ENCODE data around the gene HOXA9. TPM values are rescaled to one million over a fixed set of nuclear protein-coding genes. Genes with fewer than 3 reads are reported as not detected.

HOXA9 gene
- total RNA-seq = not detected

- Mint-ChIP-seq H3K27ac (no peak within 1 kb of the TSS), H3K9me3 (no peaks in the 10 kb centered on the region), H3K36me3 (ENCODE audit: low read depth) (no peaks in the 10 kb centered on the region), H3K27me3 (peaks cover 78% of the 10 kb centered on the region), H3K4me3 (peak within 1 kb of the TSS; percentile 38), H3K4me1 (ENCODE audit: low read depth) (peaks cover 28% of the 10 kb centered on the region)
- no peak for ATAC-seq
- CTCF ChIA-PET = interaction anchor here (1.0 to 1.9 kb wide), 7 partner anchors 8 to 483 kb away, joined by 3 to 5 read pairs (median 4); no protein-coding TSS in a partner anchor
- intact Hi-C loops (cut with micrococcal nuclease) = loop anchor here (5.0 kb wide), 1 partner anchor 37 kb away; the partner anchor contains the start of gene HOXA13
- TF ChIP-seq, protein P1, sequence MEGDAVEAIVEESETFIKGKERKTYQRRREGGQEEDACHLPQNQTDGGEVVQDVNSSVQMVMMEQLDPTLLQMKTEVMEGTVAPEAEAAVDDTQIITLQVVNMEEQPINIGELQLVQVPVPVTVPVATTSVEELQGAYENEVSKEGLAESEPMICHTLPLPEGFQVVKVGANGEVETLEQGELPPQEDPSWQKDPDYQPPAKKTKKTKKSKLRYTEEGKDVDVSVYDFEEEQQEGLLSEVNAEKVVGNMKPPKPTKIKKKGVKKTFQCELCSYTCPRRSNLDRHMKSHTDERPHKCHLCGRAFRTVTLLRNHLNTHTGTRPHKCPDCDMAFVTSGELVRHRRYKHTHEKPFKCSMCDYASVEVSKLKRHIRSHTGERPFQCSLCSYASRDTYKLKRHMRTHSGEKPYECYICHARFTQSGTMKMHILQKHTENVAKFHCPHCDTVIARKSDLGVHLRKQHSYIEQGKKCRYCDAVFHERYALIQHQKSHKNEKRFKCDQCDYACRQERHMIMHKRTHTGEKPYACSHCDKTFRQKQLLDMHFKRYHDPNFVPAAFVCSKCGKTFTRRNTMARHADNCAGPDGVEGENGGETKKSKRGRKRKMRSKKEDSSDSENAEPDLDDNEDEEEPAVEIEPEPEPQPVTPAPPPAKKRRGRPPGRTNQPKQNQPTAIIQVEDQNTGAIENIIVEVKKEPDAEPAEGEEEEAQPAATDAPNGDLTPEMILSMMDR (IDR thresholded peaks at IDR 0.05) = no peak
- DNase-seq = no peak
- POLR2A ChIA-PET = interaction anchor here (1.2 kb wide), 2 partner anchors 10 to 13 kb away, joined by 4 read pairs; partner anchors contain the start of gene HOXA3
These were observed at the start of gene HOXA9 for GRCh38 chr7:27165089-27165995. Gene HOXA9 (minus strand): TSS chr7:27165537. CDS start chr7:27165457, 80 bp downstream.

GRCh38 chr7:27214239-27214950, 49.1 kb upstream of the HOXA9 start:
- no peaks in the 10 kb centered on the region for H3K36me3 Mint-ChIP-seq (ENCODE audit: low read depth)
- TF ChIP-seq, protein P1 (IDR thresholded peaks at IDR 0.05) = no peak
- H3K27ac Mint-ChIP-seq = no peak overlapping the region
- no peak for ATAC-seq
- peaks cover 70% of the 10 kb centered on the region for H3K27me3 Mint-ChIP-seq
- H3K4me1 Mint-ChIP-seq (ENCODE audit: low read depth) = peaks cover 8% of the 10 kb centered on the region
- no peak overlapping the region for H3K4me3 Mint-ChIP-seq
- intact Hi-C loops (cut with micrococcal nuclease) = no loop called here
- ChIA-PET POLR2A (no interaction called here), CTCF (no interaction called here)
- H3K9me3 Mint-ChIP-seq = no peaks in the 10 kb centered on the region
- DNase-seq = no peak

DNA sequence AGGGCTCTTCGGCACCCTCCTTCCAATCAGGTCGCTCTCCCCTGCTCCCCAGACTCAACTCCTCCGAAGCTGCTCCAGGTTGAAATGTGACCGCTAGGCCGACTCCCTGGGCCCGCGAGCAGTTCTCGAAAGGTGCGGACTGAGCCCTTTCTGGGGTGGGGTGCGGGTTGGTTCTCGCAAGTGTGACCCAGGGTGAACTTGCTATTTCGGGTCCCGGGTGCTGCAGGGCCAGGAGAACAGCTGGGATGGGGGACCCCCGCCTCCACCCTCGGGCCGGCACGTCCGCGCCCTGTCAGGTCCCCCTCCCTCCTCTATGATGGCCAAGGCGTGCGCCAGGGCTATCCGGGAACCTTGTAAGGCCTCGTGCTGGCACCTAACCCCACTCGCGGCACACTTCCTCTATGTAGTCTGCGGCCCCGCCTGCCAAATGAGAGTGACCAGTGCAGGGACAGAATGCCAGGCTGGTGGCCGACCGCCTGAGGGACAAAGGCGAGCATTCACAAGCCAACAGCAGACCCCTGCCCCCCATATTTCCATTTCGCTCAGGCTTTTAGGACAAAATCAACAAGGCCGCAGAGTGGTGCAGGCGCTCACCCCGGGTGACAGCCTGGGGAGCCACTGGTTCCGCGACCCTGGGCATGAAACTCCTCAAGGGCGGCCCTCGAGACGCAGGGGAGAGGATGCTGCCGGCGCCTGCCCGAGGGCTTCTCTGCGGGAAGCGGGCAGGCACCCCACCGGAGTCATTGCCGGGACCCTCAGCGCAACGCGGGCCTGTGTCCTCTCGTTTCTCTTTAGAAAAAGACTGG, 48.3 kb upstream of the HOXA9 start:
- Mint-ChIP-seq H3K4me3 (no peak overlapping the region), H3K9me3 (no peaks in the 10 kb centered on the region), H3K27me3 (peaks cover 72% of the 10 kb centered on the region), H3K36me3 (ENCODE audit: low read depth) (no peaks in the 10 kb centered on the region), H3K27ac (no peak overlapping the region), H3K4me1 (ENCODE audit: low read depth) (peaks cover 8% of the 10 kb centered on the region)
- no peak for ATAC-seq
- TF ChIP-seq, protein P1 (IDR thresholded peaks at IDR 0.05) = no peak
- CTCF ChIA-PET = no interaction called here
- POLR2A ChIA-PET = no interaction called here
- intact Hi-C loops (cut with micrococcal nuclease) = no loop called here
- no peak for DNase-seq

GRCh38 chr7:27212497-27213432, 47.4 kb upstream of the HOXA9 start:
- ATAC-seq (peak; percentile 37), DNase-seq (no peak)
- Mint-ChIP-seq H3K4me1 (ENCODE audit: low read depth) (peaks cover 8% of the 10 kb centered on the region), H3K4me3 (no peak overlapping the region), H3K36me3 (ENCODE audit: low read depth) (no peaks in the 10 kb centered on the region), H3K9me3 (no peaks in the 10 kb centered on the region), H3K27ac (no peak overlapping the region), H3K27me3 (peaks cover 77% of the 10 kb centered on the region)
- CTCF ChIA-PET = no interaction called here
- TF ChIP-seq, protein P1 (IDR thresholded peaks at IDR 0.05) = no peak
- intact Hi-C loops (cut with micrococcal nuclease) = no loop called here
- POLR2A ChIA-PET = no interaction called here

Data from activated CD8-positive, alpha-beta T cell treated with anti-CD3 and anti-CD28 coated beads for 36 hours (primary cell).